Measurements from ENCODE around the gene NMU.
"Not testable (repeated sequence)": the region's sequence is repeated elsewhere in the genome, so short reads cannot be mapped to it uniquely, and the experiment has no call there.

The NMU gene

DNA sequence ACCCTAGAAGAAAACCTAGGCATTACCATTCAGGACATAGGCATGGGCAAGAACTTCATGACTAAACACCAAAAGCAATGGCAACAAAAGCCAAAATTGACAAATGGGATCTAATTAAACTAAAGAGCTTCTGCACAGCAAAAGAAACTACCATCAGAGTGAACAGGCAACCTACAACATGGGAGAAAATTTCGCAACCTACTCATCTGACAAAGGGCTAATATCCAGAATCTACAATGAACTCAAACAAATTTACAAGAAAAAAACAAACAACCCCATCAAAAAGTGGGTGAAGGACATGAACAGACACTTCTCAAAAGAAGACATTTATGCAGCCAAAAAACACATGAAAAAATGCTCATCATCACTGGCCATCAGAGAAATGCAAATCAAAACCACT lies 12.0 kb downstream of the NMU start:
- not testable (repeated sequence) for DNase-seq (ENCODE audit: low read depth in 2 of 2)

DNA sequence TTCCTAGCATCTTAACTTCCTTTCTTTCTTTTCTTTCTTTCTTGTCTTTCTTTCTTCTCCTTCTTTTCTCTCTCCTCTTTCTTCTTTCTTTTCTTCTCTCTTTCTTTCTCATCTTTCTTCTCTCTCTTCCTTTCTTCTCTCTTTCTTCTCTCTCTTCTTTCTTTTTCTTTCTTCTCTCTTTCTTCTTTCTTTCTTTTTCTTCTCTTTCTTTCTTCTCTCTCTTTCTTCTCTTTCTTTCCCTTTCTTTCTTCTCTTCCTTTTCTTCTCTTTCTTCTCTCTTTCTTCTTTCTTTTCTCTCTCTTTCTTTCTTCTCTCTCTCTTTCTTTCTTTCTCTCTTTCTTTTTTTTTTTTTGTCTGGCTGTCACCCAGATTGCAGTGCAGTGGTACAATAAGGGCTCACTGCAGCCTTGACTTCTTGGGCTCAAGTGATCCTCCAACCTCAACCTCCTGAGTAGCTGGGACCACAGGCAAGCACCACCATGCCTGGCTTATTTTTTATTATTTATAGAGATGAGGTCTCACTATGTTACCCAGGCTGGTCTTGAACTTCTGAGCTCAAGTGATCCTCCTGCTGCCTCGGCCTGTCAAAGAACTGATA lies 17.5 kb downstream of the NMU start:
- no peak for DNase-seq (ENCODE audit: low read depth in 2 of 2)

DNA sequence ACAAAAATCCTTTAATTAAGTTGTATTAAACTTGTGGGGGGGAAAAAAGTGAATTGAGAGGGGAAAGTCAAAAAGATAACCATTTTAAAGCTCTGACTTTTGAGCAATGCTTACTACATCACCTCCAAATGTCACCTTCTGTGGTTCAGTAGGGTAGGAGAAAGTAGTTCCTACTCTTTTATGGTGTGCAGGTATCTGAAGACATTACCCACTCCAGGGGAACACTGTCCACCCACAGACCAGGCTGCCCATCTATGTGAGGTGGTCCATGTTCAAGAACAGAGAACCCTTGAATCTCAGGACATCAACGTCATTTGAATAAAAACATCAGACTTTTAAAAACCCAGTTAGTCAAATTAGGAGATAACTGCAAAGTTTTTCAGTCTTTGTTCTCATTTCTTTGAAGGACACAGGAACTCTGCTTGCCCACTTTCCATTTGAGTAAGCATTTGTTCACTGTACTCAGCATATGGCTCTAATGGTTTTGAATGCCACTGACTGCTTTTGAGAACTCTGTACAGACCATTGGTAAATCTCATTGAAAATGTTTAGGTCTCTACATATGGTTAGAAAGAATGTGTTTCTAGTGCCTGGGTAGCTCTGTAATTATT lies 18.4 kb downstream of the NMU start:
- no peak for DNase-seq (ENCODE audit: low read depth in 2 of 2)

DNA sequence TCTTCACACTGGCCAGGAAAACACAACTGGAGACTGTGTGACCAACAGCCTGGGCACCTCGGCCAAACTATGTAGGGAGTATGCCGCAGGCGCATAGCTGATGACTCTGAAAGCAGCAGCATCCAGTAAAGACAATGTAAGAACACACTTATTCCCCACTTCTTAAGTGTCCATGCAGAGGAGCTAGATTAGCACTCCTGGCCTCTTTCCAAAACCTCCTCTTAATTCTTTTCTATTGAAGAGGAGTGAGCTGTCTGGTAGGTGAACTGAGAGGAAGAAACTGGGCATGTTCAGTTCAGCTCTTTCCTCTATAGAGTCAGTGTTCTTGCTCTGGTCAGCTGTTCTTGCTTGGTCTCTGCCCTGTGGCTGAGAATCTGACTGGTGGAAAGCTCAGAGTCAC lies 21.1 kb downstream of the NMU start:
- DNase-seq (ENCODE audit: low read depth in 2 of 2) = no peak

DNA sequence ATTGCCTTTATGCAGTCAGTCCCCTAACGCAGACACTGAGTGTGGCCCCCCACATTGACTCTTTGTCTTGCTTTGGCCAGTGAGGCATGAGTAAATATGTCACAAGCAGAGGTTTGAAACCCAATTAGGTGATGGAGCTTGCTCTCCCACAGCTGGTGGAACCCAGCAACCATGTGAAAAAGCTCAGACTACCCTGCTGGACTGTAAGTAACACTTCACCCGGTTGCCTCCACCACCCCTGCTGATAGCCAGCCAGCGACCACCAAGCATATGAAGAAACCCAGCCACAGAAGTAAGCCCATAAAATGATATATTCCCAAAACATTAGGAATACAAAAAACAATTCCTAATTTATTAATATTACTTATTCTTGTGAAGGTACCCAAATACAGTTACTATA lies 22.5 kb downstream of the NMU start:
- DNase-seq (ENCODE audit: low read depth in 2 of 2) = no peak

DNA sequence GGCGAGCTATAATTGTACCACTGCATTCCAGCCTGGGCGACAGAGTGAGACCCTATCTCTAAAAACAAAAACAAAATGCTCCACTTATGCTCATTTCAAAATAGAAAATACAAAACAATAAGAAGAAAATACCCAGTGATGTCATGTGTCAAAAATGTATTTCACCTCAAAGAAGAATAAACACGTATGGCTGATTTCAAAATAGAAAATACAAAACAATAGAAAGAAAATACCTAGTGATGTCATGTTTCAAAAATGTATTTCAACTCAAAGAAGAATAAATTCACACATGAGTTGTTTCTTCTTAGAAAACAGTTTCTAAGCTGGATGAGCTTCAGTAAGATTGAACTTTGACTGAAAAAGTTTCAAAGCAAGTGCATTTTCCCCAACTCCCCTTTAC lies 23.8 kb downstream of the NMU start:
- no peak for DNase-seq (ENCODE audit: low read depth in 2 of 2)

DNA sequence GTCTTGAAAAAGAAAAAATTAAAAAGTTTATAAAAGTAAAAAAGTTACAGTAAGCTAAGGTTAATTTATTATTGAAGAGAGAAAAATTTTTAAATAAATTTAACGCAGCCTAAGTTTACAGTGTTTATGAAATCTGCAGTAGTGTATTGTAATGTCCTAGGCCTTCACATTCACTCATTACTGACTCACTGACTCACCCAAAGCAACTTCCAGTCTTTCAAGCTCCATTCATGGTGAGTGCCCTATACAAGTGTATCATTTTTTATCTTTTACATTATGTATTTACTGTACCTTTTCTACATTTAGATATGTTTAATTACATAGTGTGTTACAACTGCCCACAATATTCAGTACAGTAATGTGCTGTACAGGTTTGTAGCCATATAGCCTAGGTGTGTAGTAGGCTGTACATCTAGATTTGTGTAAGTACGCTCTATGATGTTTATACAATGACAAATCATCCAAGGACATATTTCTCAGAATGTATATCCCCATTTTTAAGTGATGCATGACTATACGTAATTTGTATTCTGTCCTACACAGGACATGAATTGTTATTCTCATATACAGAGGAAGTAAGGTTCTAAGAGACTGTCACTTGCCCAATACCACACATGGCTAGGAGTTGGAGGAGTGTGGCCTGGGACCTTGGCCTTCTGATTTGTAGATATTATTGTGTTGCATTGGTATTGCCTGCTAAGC lies 24.6 kb downstream of the NMU start:
- DNase-seq (ENCODE audit: low read depth in 2 of 2) = no peak

DNA sequence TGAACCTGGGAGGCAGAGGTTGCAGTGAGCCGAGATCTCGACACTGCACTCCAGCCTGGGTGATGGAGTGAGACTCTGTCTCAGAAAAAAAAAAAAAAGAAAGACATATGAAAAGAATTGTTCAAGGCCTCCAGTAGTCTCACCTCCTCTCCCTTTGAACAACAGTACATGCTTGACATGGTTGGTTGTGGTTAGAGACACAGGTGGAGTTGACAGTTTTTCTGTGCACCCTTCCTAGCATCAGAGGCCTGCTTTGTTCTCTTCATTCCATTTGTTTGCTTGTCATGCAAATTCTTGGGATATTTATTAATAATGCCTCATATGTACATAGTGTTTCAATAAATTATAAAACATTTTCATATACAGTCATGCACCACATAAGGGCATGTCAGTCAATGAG lies 25.7 kb downstream of the NMU start:
- no peak for DNase-seq (ENCODE audit: low read depth in 2 of 2)

DNA sequence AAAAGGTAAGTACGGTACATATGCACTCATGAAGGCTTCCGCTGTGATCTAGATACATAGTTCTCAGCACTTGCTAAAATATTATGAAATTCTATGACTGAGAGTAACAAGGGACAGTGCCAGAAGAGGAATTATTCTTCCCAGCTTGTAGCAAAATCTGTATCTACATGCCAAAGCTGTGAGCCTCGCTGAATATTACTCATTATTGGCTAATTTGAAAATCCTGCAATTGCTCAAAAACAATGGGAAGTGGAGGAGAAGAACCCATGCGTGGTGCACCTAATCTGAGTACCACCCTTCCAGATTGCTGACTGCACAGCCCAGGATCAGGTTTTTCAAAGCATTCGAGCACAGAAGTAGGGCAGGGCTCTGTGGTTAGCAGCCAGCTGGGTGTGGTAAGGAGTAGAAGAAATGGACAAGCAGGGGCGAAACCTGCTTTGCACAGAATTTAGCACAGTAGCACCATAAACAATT lies 26.7 kb downstream of the NMU start:
- no peak for DNase-seq (ENCODE audit: low read depth in 2 of 2)

DNA sequence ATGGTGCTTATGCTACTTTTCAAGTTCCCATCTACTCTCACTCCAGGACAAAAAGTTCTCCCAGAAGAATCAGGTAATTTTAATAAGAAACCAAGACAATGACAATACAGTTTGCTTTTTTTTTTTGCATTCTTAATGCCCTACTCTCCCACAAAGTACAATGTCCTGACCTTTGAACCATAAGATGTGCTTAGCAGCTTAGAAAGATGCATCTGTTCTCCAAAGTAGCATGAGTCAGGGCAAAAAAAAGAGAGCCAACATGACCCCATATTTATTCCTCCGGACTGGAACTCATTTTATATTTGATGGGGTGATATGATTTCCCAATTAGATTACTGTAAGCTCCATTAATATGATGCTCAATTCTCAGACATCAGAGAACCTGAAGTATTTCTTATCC lies 27.5 kb downstream of the NMU start:
- no peak for DNase-seq (ENCODE audit: low read depth in 2 of 2)

DNA sequence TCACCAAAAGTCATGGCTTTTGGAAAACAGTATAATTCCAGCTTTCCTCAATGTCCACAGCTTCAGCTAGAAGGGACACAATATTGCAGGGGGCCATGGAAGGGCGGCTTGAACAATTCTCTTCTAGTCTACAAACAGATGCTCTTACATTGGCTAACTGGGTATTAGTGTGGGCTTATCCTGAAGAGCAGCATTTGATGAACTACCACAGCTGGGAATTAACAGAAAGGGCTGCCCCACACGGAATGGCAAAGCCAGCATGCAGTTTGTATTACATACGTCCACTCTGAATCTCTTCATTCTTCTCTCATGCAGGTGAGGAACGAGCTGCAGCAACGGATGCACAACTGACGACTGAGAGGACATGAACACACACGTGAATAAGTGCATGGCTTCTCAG lies 31.1 kb downstream of the NMU start:
- DNase-seq (ENCODE audit: low read depth in 2 of 2) = no peak

DNA sequence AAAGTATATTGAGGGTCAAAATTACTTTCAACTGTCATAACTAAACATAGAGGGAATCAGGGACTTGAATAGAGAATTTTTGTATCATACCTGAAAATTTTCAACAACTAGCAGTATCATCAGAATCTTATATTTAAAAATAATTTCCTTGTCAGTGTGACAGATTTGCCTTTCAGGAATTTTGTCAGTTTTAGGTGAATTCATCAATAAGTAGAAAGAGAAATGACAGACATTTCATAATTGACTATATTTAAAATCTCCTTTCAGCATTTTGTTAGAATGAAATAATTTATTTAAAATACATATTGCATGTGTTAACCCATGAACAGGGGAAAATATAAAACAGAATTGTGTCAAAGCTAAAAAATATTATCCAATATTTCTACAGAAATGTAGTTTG lies 35.5 kb downstream of the NMU start:
- DNase-seq (ENCODE audit: low read depth in 2 of 2) = no peak

DNA sequence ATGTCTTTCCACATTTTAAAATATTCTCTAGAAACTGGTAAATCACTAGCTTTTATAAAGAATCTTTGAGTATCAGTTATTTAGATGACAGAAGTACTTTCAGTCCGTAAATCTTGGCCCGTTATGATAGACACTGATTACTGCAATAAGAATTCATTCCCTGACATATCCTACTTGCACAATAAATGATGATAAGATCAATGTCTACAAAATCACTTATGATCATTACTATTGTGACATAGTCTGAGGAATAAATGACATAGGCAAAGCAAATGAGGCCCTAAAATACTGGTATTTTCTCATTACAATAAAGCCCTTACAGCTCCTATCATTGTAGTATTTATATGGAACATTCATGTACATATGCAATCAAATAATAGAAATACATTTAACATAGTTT lies 37.5 kb downstream of the NMU start:
- DNase-seq (ENCODE audit: low read depth in 2 of 2) = no peak

DNA sequence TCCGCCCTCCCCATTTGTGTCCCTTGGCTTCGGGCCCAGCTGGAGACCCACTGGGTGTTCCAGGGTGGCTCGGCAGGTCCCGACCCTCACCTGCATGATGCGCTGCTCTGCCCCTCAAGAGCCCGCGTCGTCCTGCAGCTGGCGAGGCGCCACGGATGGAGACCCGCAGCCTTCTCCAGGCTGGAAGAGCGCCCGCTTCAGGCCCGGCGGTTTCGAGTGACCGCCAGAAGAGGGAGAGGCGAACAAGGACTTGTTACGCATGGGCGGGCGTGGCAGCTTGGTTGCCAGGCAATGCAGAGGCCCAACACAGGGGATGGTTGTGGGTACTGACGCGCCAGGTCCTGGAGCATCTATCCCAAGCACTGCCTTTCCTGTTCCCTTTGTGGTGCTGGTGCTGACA lies 44.1 kb downstream of the NMU start, which contains the start of gene PDCL2:
Gene PDCL2 (minus strand): TSS at position 232 of the 400 bp plus-strand sequence. CDS start 136 bp downstream, at position 96.
- DNase-seq (ENCODE audit: low read depth in 2 of 2) = no peak

DNA sequence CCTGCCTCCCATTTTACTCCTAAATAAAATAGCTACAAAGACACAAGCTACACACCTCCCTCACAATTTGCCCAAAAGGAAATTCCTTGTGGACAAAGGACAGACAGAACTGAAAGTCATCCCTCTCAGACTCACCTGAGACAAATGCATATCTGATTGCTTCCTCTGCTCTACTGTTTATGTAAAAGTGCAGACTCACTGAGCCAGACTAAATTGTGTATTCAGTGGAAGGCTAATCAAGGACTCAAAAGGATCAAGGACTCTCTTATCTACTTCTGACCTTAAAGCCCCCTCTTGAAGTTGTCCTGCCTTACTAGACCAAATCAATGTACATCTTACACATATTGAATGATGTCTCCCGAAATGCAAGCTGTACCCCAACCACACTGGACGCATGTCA lies 47.9 kb downstream of the NMU start:
- no peak for DNase-seq (ENCODE audit: low read depth in 2 of 2)

DNA sequence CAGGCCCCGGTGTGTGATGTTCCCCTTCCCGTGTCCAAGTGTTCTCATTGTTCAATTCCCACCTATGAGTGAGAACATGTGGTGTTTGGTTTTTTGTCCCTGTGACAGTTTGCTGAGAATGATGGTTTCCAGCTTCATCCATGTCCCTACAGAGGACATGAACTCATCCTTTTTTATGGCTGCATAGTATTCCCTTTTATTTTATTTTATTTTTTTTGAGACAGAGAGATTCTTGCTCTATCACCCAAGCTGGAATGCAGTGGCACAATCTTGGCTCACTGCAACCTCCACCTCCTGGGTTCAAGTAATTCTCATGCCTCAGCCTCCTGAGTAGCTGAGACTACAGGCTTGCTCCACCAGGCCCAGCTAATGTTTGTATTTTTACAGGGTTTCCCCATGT lies 53.3 kb downstream of the NMU start:
- not testable (repeated sequence) for DNase-seq (ENCODE audit: low read depth in 2 of 2)

DNA sequence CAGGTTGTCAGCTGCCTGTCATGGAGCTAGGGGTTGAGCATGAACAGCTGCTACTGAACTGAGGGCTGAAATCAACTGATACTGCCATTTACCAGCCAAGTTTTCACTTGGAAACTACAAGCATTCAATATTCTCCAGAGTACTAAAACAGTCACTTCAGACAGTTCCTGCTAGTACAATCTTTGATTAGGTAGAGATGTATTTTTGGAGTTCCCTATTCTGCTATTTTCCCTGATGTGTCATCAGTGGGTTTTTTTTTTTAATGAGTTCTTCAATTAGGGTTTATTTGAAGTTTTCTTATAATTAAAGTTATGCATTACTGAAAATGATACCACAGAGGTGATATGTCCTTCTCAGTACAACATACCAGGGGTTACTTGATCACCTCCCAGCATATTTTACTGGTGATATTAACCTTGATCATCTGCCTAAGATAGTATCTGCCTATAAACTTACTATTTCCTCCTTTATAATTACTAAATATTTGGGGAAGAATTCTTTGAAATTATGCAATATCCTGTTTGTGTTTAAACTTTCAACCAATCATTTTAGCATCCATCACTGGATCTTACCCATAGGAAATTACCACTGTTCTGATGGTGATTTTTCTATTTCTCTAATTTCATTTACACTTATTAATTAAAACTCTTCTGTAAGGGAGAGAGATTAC lies 57.6 kb downstream of the NMU start:
- no peak for DNase-seq (ENCODE audit: low read depth in 2 of 2)

DNA sequence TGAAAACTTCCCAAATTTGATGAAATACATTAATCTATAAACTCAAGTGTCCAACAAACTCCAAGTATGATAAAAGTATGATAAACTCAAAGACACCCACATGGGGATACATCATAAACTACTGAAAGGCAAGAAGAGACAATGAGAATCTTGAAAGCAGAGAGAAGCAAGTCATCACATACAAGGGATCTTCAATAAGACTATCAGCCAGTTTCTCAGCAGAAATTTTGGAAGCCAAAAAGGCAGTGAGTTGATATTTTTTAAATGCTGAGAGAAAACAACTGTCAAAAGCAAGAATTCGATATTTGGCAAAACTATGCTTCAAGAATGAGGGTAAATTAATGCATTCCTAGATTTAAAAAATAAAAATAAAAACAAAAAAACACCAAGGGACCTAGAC lies 60.6 kb downstream of the NMU start:
- DNase-seq (ENCODE audit: low read depth in 2 of 2) = no peak

DNA sequence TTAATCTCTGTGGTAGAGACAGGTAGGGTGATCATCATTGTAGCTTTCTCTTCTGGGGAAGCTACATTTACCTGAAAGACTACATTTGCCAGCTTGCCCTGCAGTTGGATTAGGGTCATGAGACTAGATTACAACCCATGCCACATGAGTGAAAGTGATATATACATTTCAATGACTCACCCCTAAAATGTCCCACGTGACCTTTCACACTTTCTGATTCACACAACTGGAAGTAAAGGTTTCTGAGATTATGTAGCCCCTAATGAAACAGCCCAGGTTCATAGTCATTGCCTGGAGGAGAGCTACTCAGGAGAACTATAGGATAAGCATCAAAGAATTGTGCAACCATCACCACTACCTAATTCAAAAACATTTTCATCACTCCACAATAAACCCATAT lies 61.8 kb downstream of the NMU start:
- no peak for DNase-seq (ENCODE audit: low read depth in 2 of 2)

DNA sequence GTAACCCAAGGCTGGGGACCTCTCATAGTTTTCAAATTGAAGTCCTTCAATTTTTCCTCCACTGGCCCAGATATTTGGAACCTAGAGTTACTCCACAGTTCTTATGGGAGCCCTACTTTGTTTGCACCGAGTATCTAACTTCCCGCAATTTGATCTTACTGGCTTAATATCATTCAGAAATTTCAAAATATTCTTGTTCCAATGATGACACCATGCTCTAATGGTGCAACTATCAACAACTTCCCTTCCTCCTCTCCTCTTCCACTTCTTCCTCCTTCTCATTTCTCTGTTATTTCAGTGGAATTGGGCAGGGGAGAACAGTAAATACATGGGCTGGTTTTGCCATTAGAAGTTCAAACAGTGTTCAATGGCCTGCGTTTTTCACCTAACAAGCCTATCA lies 64.3 kb downstream of the NMU start:
- DNase-seq (ENCODE audit: low read depth in 2 of 2) = no peak

DNA sequence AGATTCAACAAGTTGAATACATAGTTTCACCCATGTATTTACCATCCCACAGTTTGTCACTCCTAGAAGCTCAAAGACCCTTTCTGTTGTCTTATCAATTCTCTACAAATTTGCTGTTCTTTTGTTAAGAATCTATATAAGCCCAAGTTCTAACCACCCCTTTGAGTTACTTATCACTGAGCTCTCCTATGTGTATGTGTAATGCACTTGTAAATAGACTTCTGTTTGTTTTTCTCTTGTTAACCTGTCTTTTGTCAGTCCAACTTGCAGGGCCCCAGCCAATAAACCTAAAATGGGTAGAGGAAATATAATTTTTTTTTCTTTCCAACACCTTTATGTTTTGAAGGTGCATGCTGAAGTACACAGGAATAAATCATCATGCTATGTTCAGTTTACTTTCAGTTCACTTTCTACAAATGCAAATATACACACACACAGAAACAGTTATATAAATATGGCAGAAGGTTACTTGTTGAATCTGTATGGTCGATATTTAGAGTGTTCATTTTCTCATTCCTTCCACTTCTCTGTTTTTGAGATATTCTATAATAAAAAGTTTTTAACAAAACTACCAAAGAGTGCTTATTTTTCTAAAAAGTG lies 67.1 kb downstream of the NMU start:
- DNase-seq (ENCODE audit: low read depth in 2 of 2) = no peak

DNA sequence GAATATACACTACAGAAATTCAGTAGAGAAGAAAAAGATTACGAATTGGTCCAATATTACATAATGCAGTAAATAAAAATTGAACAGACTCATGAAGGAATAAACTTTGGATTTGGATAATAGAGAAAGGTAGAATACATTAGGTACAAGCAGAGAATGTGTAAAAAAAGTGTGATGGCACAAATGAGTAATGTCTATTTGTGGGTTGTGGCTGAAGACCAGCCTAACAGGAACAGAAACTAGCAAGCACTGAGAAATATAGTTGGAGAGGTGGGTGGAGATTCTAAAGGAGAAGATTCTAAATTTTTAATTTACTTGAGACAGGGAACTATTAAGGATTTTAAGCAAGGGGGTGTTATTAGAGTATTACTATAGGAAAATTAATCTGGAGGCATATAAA lies 74.2 kb downstream of the NMU start:
- no peak for DNase-seq (ENCODE audit: low read depth in 2 of 2)

Data from stimulated activated CD4-positive, alpha-beta T cell treated with anti-CD3 and anti-CD28 coated beads, Interleukin-1b, Interleukin-23, amount 100 ng/mL, for 4 hours (primary cell).